Upper lobe of left lung (tissue), 6 donors: ENCODE measurements around the gene ANO10. TPM values are rescaled to one million over a fixed set of nuclear protein-coding genes. Genes with fewer than 3 reads are reported as not detected.

Experiments used
- ATAC-seq, 2 donors: fragments of 200-7000 bp; cut with Tn5 transposase; one replicate each; pipeline ENCODE4 v1.9.1; 2022; ENCODE audit warnings: mild to moderate bottlenecking in 2 of 2, moderate library complexity in 2 of 2; ENCODE audit not compliant: low FRiP score in 2 of 2
- DNase-seq, 2 donors: peaks; one replicate each; pipeline ENCODE4 v3.0.0-alpha.2; 2019 to 2020
- H3K27ac ChIP-seq, 4 donors: fragments of 200-600 bp; sonication (generic); one replicate each; pipeline ENCODE4 v1.5.1; 2016 to 2019
- H3K27me3 ChIP-seq, 4 donors: fragments of 200-600 bp; sonication (generic); one replicate each; pipeline ENCODE4 v1.5.1; 2017 to 2019
- H3K36me3 ChIP-seq, 4 donors: fragments of 200-600 bp; sonication (generic); one replicate each; pipeline ENCODE4 v1.5.1; 2016 to 2019
- H3K4me1 ChIP-seq, 4 donors: fragments of 200-600 bp; sonication (generic); one replicate each; pipeline ENCODE4 v1.5.1; 2018 to 2019
- H3K4me3 ChIP-seq, 4 donors: fragments of 200-600 bp; sonication (generic); one replicate each; pipeline ENCODE4 v1.5.1; 2017 to 2019; ENCODE audit warnings: mild to moderate bottlenecking in 2 of 4, moderate library complexity in 1 of 4
- H3K9me3 ChIP-seq, 4 donors: fragments of 200-600 bp; sonication (generic); one replicate each; pipeline ENCODE4 v1.5.1; 2018 to 2019
- CTCF ChIP-seq, 6 experiments: fragments of 450-650 bp in 4 of 6; fragments of 200-600 bp in 2 of 6; sonication (generic) in 2 of 6; IDR thresholded peaks; one replicate each; pipeline ENCODE4 v1.5.1; 2016 to 2019; ENCODE audit warnings: antibody characterized with exemption in 6 of 6
- EP300 ChIP-seq, 4 donors: sonication (generic); formaldehyde crosslinking; IDR thresholded peaks; one replicate each; pipeline ENCODE4 v1.5.1; 2017; ENCODE audit warnings: antibody characterized with exemption in 4 of 4, control low read depth in 2 of 4
- POLR2A ChIP-seq, 4 donors: fragments of 450-650 bp; IDR thresholded peaks; one replicate each; pipeline ENCODE4 v1.5.1; 2016 to 2017; ENCODE audit warnings: antibody characterized with exemption in 4 of 4, mild to moderate bottlenecking in 2 of 4
- POLR2AphosphoS5 ChIP-seq, 2 donors: sonication (generic); formaldehyde crosslinking; IDR thresholded peaks; one replicate each; pipeline ENCODE4 v1.5.1; 2017; ENCODE audit warnings: antibody characterized with exemption in 2 of 2
- WGBS, 2 donors: methylation state at CpG; one replicate each; pipeline ENCODE4 v1.1.5; 2017 to 2018; 5-methylcytosine and 5-hydroxymethylcytosine counted together
- total RNA-seq, 6 donors: library from RNA; depleted of rRNA in 4 of 6; stranded (reverse); fragments of >200 nt in 4 of 6; gene quantifications; one replicate each; pipeline versions ENCODE4 v1.1.0 to v1.2.1, GENCODE V29; 2016 to 2021
- donor health status: DM: no; HTN: no; CAD: no; lungs with moderate emphysema.
- donor health status: DM: no; HTN: yes; CAD: no; lungs with severe emphysema.

The ANO10 gene
- total RNA-seq, 6 donors from 2014 or later = 12.9 to 27.2 (median 18.3) TPM

DNA sequence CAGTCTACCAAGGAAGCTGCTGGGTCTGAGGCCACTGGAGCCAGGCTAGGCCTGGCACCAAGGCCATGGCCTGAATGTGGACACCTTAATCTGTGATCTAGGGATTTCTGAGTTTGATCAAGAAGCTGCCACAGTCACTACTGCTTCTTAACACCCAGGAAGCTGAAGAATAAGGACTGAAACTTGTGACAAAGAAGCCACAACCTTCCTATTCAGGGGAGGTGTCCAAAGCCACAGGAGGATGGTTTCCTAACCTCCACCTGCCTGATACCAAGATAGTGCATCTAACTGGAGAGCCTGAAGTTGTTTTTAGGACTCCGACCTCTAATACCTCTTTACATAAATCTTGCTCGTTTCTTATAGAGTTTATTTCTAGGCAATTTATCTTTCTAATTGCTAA lies 5.5 kb upstream of the ANO10 start:
- 88 to 94% methylated on average over 2 of the region's 2 CpGs for WGBS, 2 donors
- no peaks in the 10 kb centered on the region for H3K9me3 ChIP-seq
- DNase-seq = no peak
- no peak for ATAC-seq
- H3K27me3 ChIP-seq = no peaks in the 10 kb centered on the region
- no peak overlapping the region for H3K27ac ChIP-seq
- H3K36me3 ChIP-seq = no peaks in the 10 kb centered on the region
- no peak overlapping the region for H3K4me3 ChIP-seq
- TF ChIP-seq CTCF (IDR thresholded peaks at IDR 0.05) (no peak), POLR2A (IDR thresholded peaks at IDR 0.05) (no peak), EP300 (IDR thresholded peaks at IDR 0.05) (no peak), POLR2AphosphoS5 (IDR thresholded peaks at IDR 0.05) (no peak)
- H3K4me1 ChIP-seq = peaks cover 0 to 7% (median 6%) of the 10 kb centered on the region in 4 donors

DNA sequence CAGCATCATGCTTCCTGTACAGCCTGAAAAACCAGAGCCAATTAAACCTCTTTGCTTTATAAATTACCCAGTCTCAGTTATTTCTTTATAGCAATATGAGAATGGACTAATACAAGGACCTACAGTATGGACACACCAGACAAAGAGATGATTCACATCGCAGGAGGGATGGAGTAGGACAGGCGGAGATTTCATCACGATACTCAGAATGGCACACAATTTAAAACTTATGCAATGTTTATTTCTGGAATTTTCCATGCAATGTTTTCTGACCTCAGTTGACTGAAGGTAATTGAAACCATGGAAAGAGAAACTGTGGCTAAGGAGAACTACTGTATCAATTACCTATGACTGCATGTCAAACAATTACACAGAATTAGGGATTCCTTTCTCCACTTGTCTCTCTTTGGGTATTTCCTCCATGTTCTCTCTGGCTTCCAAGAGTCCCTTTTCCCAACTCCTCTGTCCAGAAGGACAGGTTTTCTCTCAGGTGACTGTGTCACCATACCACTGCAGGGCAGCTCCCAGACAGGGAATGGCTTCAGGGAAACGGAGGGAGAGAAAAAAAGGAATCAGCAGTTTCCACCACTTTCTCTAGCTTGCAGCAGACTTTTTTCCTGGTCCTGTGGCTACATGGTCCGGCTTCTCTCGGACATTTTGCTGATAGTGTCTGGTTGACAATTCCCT lies 3.0 kb upstream of the ANO10 start:
- no peaks in the 10 kb centered on the region for H3K27me3 ChIP-seq
- H3K36me3 ChIP-seq = no peaks in the 10 kb centered on the region
- DNase-seq (no peak), ATAC-seq (no peak)
- no peak for TF ChIP-seq POLR2A (IDR thresholded peaks at IDR 0.05)
- no peak for TF ChIP-seq CTCF (IDR thresholded peaks at IDR 0.05)
- no peak for TF ChIP-seq POLR2AphosphoS5 (IDR thresholded peaks at IDR 0.05)
- no peak for TF ChIP-seq EP300 (IDR thresholded peaks at IDR 0.05)
- H3K27ac ChIP-seq = no peak overlapping the region
- no peak overlapping the region for H3K4me3 ChIP-seq
- H3K4me1 ChIP-seq = peaks cover 6 to 14% (median 10%) of the 10 kb centered on the region in 4 donors
- no peaks in the 10 kb centered on the region for H3K9me3 ChIP-seq
- 89 to 92% methylated on average over 6 of the region's 6 CpGs for WGBS, 2 donors

DNA sequence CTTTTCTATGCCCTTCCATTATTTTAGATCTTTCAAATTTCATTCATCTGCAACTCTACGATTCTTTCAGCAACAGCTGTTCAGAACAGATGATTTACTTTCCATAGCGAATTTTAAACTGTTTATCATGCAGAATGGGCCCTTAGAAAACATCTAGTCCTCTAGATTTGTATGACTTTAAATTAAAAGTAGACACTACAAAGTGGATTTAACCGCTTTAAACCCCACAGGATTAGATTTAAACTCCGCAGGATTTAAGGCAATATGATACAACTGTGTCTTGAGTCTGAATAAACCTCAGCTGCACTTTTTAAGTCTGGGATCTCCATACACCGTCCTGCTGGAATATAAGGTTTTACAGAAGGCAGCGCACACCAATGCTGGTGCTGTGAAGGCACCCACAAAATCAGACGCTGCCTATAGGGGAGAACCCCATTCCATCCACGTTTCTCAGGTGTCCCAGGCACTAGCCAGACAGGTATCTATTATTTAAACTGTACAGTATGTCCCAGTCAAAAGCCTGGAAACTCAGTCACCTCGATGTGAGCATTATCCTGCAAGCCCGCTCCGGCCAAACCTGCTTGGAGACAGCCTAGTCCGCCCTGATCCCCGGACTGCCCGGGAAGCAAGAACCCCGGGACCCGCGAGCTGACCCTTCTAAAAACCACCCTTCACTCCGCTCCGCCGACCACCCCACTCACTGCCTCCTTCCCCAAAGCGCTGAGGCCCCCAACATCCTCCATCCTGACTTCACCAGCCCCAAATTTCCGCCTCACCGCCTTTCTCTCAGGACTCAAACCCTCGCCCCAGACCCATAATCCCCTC lies 768 bp downstream of the ANO10 start:
- Histone ChIP-seq H3K9me3 (no peaks in the 10 kb centered on the region), H3K27ac (peak overlapping the region; percentile 75 to 91 (median 85)), H3K27me3 (no peaks in the 10 kb centered on the region), H3K4me3 (peak overlapping the region; percentile 77 to 98 (median 88)), H3K36me3 (no peaks in the 10 kb centered on the region), H3K4me1 (peaks cover 6 to 14% (median 10%) of the 10 kb centered on the region in 4 donors)
- DNase-seq (peak in 1 of 2 donors; percentile 40), ATAC-seq (peak in 1 of 2 donors; percentile 0)
- TF ChIP-seq POLR2AphosphoS5 (IDR thresholded peaks at IDR 0.05) = no peak
- no peak for TF ChIP-seq EP300 (IDR thresholded peaks at IDR 0.05)
- TF ChIP-seq POLR2A (IDR thresholded peaks at IDR 0.05) = no peak
- TF ChIP-seq CTCF (IDR thresholded peaks at IDR 0.05) = no peak
- WGBS, 2 donors = 14 to 16% methylated on average over 21 to 24 of the region's 24 CpGs

GRCh38 chr3:43619588-43619987 lies 2.2 kb downstream of the ANO10 start:
- Histone ChIP-seq H3K4me3 (no peak overlapping the region), H3K36me3 (no peaks in the 10 kb centered on the region), H3K27me3 (no peaks in the 10 kb centered on the region), H3K4me1 (peaks cover 6 to 14% (median 10%) of the 10 kb centered on the region in 4 donors), H3K27ac (no peak overlapping the region), H3K9me3 (no peaks in the 10 kb centered on the region)
- DNase-seq = no peak
- TF ChIP-seq POLR2A (IDR thresholded peaks at IDR 0.05) (no peak), POLR2AphosphoS5 (IDR thresholded peaks at IDR 0.05) (no peak), CTCF (IDR thresholded peaks at IDR 0.05) (no peak), EP300 (IDR thresholded peaks at IDR 0.05) (no peak)
- WGBS, 2 donors = 91 to 98% methylated on average over 5 of the region's 5 CpGs
- ATAC-seq = no peak
